HepG2 (cell line): ENCODE measurements around the gene C6orf136. TPM values are rescaled to one million over a fixed set of nuclear protein-coding genes. Genes with fewer than 3 reads are reported as not detected.

ENCODE experiments used
- BCL3 ChIP-seq: sonication (generic); formaldehyde crosslinking; IDR thresholded peaks from 2 replicates; pipeline ENCODE4 v1.5.1; 2020; ENCODE audit warnings: mild to moderate bottlenecking, missing genetic modification reagents, moderate library complexity
- FLYWCH1 ChIP-seq: sonication (generic); formaldehyde crosslinking; IDR thresholded peaks from 2 replicates; pipeline ENCODE4 v1.8.1; 2023; ENCODE audit warnings: mild to moderate bottlenecking, missing genetic modification reagents
- FOXO1 ChIP-seq: sonication (generic); formaldehyde crosslinking; IDR thresholded peaks from 2 replicates; pipeline ENCODE4 v1.4.0; 2020; ENCODE audit warnings: missing genetic modification reagents
- MEIS1 ChIP-seq: sonication (generic); formaldehyde crosslinking; IDR thresholded peaks from 2 replicates; pipeline ENCODE4 v1.9.0; 2021; ENCODE audit warnings: mild to moderate bottlenecking, missing genetic modification reagents, moderate library complexity, borderline replicate concordance
- NFYC ChIP-seq: IDR thresholded peaks from 2 replicates; pipeline ENCODE4 v1.6.1; 2016; ENCODE audit warnings: missing genetic modification reagents, missing compliant biosample characterization
- RXRB ChIP-seq: IDR thresholded peaks from 2 replicates; pipeline ENCODE4 v1.6.1; 2016; ENCODE audit warnings: borderline replicate concordance, missing genetic modification reagents, missing compliant biosample characterization
- SNRNP70 ChIP-seq: fragments of 200-400 bp; formaldehyde crosslinking; IDR thresholded peaks from 2 replicates; pipeline ENCODE4 v1.6.1; 2017; ENCODE audit warnings: mild to moderate bottlenecking, low read depth, low read length, moderate library complexity
- SP5 ChIP-seq: IDR thresholded peaks from 2 replicates; pipeline ENCODE4 v1.6.1; 2016; ENCODE audit warnings: low read depth, borderline replicate concordance
- ZKSCAN1 ChIP-seq: fragments of 150-350 bp; IDR thresholded peaks from 2 replicates; pipeline ENCODE4 v1.6.1; 2014; ENCODE audit warnings: low read length
- ZNF292 ChIP-seq: sonication (generic); formaldehyde crosslinking; IDR thresholded peaks from 2 replicates; pipeline ENCODE4 v1.8.1; 2022; ENCODE audit warnings: mild to moderate bottlenecking, low read depth, missing genetic modification reagents, borderline replicate concordance
- ZNF451 ChIP-seq: sonication (generic); formaldehyde crosslinking; IDR thresholded peaks from 2 replicates; pipeline ENCODE4 v1.5.0; 2020; ENCODE audit warnings: mild to moderate bottlenecking, missing genetic modification reagents
- polyA plus RNA-seq, 8 experiments: library from polyadenylated mRNA; depleted of rRNA in 3 of 8; stranded (reverse) in 7 of 8; unstranded in 1 of 8; fragments of >200 nt; fragmentation: Illumina TruSeq in 4 of 8; extraction: Trizol in 4 of 8; gene quantifications; 2 replicates each; pipeline versions ENCODE4 v1.2.1 to v1.2.3, GENCODE V29; 2011 to 2016; ENCODE audit warnings: low read depth in 4 of 8, missing spikeins in 1 of 8, mixed read lengths in 1 of 8; ENCODE audit not compliant: insufficient read depth in 1 of 8
- total RNA-seq, 5 experiments: library from RNA; depleted of rRNA; stranded (reverse); fragments of >200 nt; fragmentation: Illumina TruSeq; extraction: Trizol; gene quantifications; 2 replicates each; pipeline ENCODE4 v1.2.3, GENCODE V29; 2016; ENCODE audit warnings: low read depth in 1 of 5
- TF ChIP-seq, protein P1 (sequence below), 2 experiments: fragments of 450-650 bp in 1 of 2; sonication (generic) in 1 of 2; formaldehyde crosslinking in 1 of 2; IDR thresholded peaks; 2 replicates each; pipeline versions ENCODE4 v1.6.1 to v1.8.0; 2016 to 2022; ENCODE audit warnings: antibody characterized with exemption in 1 of 2, mild to moderate bottlenecking in 1 of 2, missing genetic modification reagents in 1 of 2
- TF ChIP-seq, protein P2 (sequence below): sonication (generic); formaldehyde crosslinking; IDR thresholded peaks from 2 replicates; pipeline ENCODE4 v1.8.1; 2023; ENCODE audit warnings: mild to moderate bottlenecking, missing genetic modification reagents

C6orf136 gene
- total and polyA plus RNA-seq, 2 of the 13 experiments (the other 11 are each of a cell fraction or from before 2014, with no cell fraction given), result 12.0 to 26.2 TPM

DNA sequence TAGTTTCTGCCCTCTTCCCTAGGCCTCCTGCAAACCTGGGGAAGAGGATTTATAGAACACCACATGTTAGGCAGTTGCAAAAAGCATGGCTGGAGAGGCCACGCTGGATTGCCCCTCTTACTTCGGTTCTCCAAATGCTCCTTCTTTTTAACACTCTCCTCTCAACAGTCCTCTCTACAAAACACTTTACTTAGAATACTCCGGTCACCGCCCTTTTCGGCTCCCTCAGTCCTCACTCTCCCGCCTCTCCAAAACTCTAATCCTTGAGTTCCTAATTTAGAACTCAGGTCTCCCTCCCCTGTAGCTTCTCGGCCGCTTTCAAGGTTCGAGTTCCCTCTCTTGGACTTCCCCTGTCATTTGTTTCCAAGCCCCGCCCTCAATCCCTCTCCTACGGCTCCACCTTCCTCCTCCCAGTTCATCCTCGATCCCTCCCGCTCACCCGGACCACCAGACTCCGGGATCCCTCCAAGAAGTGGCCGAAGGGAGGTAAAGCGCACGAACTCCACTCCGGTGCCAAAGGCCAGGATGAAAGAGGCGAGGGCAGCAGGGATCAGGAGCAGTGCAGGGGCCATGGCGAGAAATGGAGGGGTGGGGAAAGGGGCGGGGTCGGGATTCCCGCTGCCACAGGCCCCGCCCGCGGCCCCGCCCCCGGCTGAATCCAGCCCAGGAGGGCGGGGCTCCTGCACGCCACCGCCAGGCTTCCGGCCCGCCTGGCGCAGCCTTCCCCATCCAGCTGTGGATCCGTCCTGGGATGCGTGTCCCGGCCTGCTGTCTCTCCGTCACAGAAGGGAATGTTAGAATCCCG lies 43.7 kb downstream of the C6orf136 start, which contains the start of gene NRM (continued):
- no peak for TF ChIP-seq ZNF292 (CRISPR knock-in tag)
- TF ChIP-seq NFYC (CRISPR knock-in tag), result no peak
- TF ChIP-seq, protein P1, sequence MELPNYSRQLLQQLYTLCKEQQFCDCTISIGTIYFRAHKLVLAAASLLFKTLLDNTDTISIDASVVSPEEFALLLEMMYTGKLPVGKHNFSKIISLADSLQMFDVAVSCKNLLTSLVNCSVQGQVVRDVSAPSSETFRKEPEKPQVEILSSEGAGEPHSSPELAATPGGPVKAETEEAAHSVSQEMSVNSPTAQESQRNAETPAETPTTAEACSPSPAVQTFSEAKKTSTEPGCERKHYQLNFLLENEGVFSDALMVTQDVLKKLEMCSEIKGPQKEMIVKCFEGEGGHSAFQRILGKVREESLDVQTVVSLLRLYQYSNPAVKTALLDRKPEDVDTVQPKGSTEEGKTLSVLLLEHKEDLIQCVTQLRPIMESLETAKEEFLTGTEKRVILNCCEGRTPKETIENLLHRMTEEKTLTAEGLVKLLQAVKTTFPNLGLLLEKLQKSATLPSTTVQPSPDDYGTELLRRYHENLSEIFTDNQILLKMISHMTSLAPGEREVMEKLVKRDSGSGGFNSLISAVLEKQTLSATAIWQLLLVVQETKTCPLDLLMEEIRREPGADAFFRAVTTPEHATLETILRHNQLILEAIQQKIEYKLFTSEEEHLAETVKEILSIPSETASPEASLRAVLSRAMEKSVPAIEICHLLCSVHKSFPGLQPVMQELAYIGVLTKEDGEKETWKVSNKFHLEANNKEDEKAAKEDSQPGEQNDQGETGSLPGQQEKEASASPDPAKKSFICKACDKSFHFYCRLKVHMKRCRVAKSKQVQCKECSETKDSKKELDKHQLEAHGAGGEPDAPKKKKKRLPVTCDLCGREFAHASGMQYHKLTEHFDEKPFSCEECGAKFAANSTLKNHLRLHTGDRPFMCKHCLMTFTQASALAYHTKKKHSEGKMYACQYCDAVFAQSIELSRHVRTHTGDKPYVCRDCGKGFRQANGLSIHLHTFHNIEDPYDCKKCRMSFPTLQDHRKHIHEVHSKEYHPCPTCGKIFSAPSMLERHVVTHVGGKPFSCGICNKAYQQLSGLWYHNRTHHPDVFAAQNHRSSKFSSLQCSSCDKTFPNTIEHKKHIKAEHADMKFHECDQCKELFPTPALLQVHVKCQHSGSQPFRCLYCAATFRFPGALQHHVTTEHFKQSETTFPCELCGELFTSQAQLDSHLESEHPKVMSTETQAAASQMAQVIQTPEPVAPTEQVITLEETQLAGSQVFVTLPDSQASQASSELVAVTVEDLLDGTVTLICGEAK (IDR thresholded peaks at IDR 0.05), result no peak
- TF ChIP-seq, protein P1 (CRISPR knock-in tag; IDR thresholded peaks at IDR 0.05), result no peak
- no peak for TF ChIP-seq MEIS1 (CRISPR knock-in tag)
- peak; percentile 11; the same call in 1 of the 2 replicates for TF ChIP-seq RXRB
- no peak for TF ChIP-seq SNRNP70
- TF ChIP-seq SP5, result peak; percentile 85
- no peak for TF ChIP-seq ZKSCAN1
- TF ChIP-seq, protein P2, sequence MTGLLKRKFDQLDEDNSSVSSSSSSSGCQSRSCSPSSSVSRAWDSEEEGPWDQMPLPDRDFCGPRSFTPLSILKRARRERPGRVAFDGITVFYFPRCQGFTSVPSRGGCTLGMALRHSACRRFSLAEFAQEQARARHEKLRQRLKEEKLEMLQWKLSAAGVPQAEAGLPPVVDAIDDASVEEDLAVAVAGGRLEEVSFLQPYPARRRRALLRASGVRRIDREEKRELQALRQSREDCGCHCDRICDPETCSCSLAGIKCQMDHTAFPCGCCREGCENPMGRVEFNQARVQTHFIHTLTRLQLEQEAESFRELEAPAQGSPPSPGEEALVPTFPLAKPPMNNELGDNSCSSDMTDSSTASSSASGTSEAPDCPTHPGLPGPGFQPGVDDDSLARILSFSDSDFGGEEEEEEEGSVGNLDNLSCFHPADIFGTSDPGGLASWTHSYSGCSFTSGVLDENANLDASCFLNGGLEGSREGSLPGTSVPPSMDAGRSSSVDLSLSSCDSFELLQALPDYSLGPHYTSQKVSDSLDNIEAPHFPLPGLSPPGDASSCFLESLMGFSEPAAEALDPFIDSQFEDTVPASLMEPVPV (CRISPR knock-in tag), result no peak; the same call in 1 of the 2 replicates
- no peak for TF ChIP-seq FLYWCH1 (CRISPR knock-in tag)
- peak; percentile 26; the same call in 1 of the 2 replicates for TF ChIP-seq ZNF451 (CRISPR knock-in tag)
- TF ChIP-seq BCL3 (CRISPR knock-in tag), result 0 out of 2 replicates have a peak, but pooled peaks have one; percentile 21
- TF ChIP-seq FOXO1, result 0 out of 2 replicates have a peak, but pooled peaks have one; percentile 5
